Activated T-cell treated with anti-CD3 and anti-CD28 coated beads, Interleukin-2, amount 50 U/mL, for 72 hours (primary cell): Measurements from ENCODE around the gene BAIAP2. TPM values are rescaled to one million over a fixed set of nuclear protein-coding genes. Genes with fewer than 3 reads are reported as not detected.

Experiments
- ATAC-seq, 2 donors: fragments of 150-1000 bp; cut with Tn5 transposase; replicated peaks in 1 of 2; 2 replicates each; pipeline ENCODE4 v1.10.0; 2021; ENCODE audit warnings: moderate library complexity in 2 of 2, mild to moderate bottlenecking in 1 of 2
- DNase-seq, 2 donors: peaks; one replicate each; pipeline ENCODE4 v3.0.0; 2021 to 2022; ENCODE audit warnings: mixed read lengths in 1 of 2
- H3K27ac Mint-ChIP-seq: one replicate; pipeline ENCODE4 v1.8.0; 2022; ENCODE audit warnings: mild to moderate bottlenecking, moderate library complexity, mixed read lengths
- H3K27me3 Mint-ChIP-seq: one replicate; pipeline ENCODE4 v1.8.0; 2022; ENCODE audit warnings: low read depth, mixed read lengths
- H3K36me3 Mint-ChIP-seq, 2 donors: one replicate each; pipeline ENCODE4 v1.8.0; 2022; ENCODE audit warnings: mixed read lengths in 2 of 2, mild to moderate bottlenecking in 1 of 2; ENCODE audit not compliant: insufficient read depth in 2 of 2
- H3K4me1 Mint-ChIP-seq: one replicate; pipeline ENCODE4 v1.8.0; 2022; ENCODE audit warnings: low read depth, mixed read lengths
- H3K4me3 Mint-ChIP-seq, 2 donors: one replicate each; pipeline ENCODE4 v1.8.0; 2022; ENCODE audit warnings: mild to moderate bottlenecking in 2 of 2, mixed read lengths in 2 of 2, moderate library complexity in 2 of 2
- H3K9me3 Mint-ChIP-seq, 2 donors: one replicate each; pipeline ENCODE4 v1.8.0; 2022; ENCODE audit warnings: mixed read lengths in 2 of 2
- total RNA-seq, 2 donors: library from RNA; stranded (reverse); gene quantifications; one replicate each; pipeline ENCODE4 v1.2.3, GENCODE V29; 2022

BAIAP2 gene
- total RNA-seq, 2 donors from 2014 or later = 8.7 TPM

- Mint-ChIP-seq H3K27me3 (no peaks in the 10 kb centered on the region), H3K36me3 (no peaks in the 10 kb centered on the region), H3K4me1 (no peaks in the 10 kb centered on the region), H3K27ac (no peak overlapping the region), H3K4me3 (no peak overlapping the region), H3K9me3 (no peaks in the 10 kb centered on the region)
- ATAC-seq (no peak), DNase-seq (no peak)
Measured at GRCh38 chr17:81059026-81059425, 24.1 kb downstream of the BAIAP2 start.

- Mint-ChIP-seq H3K27me3 (no peaks in the 10 kb centered on the region), H3K9me3 (no peaks in the 10 kb centered on the region), H3K4me1 (no peaks in the 10 kb centered on the region), H3K36me3 (no peaks in the 10 kb centered on the region), H3K27ac (no peak overlapping the region), H3K4me3 (no peak overlapping the region)
- DNase-seq (no peak), ATAC-seq (no peak)
Measured at GRCh38 chr17:81060416-81060815, 25.5 kb downstream of the BAIAP2 start.

DNA sequence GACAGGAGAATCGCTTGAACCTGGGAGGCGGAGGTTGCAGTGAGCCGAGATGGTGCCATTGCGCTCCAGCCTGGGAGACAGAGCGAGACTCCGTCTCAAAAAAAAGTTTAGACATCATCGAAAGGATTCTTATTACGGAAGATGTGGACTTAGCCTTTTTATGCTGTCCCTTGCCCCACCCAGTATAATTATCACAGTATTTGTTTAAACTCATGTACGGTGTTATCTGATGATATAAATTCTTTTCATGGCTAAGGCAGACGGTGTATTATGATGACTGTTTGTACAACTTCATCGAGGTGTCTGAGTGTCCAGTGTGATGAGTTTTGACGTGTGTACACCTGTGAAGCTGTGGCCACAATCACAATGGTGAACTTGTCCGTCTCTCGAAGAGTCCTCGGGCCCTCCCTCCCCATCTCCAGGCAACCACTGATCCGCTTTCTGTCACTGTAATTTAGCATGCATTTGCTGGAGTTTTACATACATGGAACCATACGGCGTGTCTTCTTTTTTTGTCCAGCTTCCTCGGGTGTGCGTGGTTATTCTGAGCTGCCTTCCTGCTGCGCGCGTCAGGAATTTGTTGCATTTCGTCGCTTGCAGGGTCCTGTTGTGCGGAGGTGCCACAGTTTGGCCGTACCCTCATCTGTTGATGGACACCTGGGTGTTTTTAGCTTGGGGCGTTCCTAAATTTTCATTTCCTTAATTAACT, 26.2 kb downstream of the BAIAP2 start:
- ATAC-seq (no peak), DNase-seq (no peak)
- H3K9me3 Mint-ChIP-seq = no peaks in the 10 kb centered on the region
- H3K4me1 Mint-ChIP-seq = no peaks in the 10 kb centered on the region
- no peaks in the 10 kb centered on the region for H3K36me3 Mint-ChIP-seq
- no peak overlapping the region for H3K27ac Mint-ChIP-seq
- no peaks in the 10 kb centered on the region for H3K27me3 Mint-ChIP-seq
- H3K4me3 Mint-ChIP-seq = no peak overlapping the region

GRCh38 chr17:81062014-81062780, 27.2 kb downstream of the BAIAP2 start:
- no peaks in the 10 kb centered on the region for H3K9me3 Mint-ChIP-seq
- no peaks in the 10 kb centered on the region for H3K36me3 Mint-ChIP-seq
- H3K27ac Mint-ChIP-seq = no peak overlapping the region
- no peaks in the 10 kb centered on the region for H3K27me3 Mint-ChIP-seq
- ATAC-seq (no peak), DNase-seq (no peak)
- H3K4me1 Mint-ChIP-seq = no peaks in the 10 kb centered on the region
- no peak overlapping the region for H3K4me3 Mint-ChIP-seq

- ATAC-seq (no peak), DNase-seq (no peak)
- no peak overlapping the region for H3K4me3 Mint-ChIP-seq
- no peaks in the 10 kb centered on the region for H3K36me3 Mint-ChIP-seq
- no peaks in the 10 kb centered on the region for H3K9me3 Mint-ChIP-seq
- H3K27me3 Mint-ChIP-seq = no peaks in the 10 kb centered on the region
- no peak overlapping the region for H3K27ac Mint-ChIP-seq
- no peaks in the 10 kb centered on the region for H3K4me1 Mint-ChIP-seq
Measured at GRCh38 chr17:81063106-81064093, 28.4 kb downstream of the BAIAP2 start.

- no peak overlapping the region for H3K27ac Mint-ChIP-seq
- H3K4me1 Mint-ChIP-seq = no peaks in the 10 kb centered on the region
- no peaks in the 10 kb centered on the region for H3K9me3 Mint-ChIP-seq
- no peak for ATAC-seq
- no peak overlapping the region for H3K4me3 Mint-ChIP-seq
- H3K27me3 Mint-ChIP-seq = no peaks in the 10 kb centered on the region
- no peak for DNase-seq
- no peaks in the 10 kb centered on the region for H3K36me3 Mint-ChIP-seq
Measured at GRCh38 chr17:81064678-81065475, 29.9 kb downstream of the BAIAP2 start.

DNA sequence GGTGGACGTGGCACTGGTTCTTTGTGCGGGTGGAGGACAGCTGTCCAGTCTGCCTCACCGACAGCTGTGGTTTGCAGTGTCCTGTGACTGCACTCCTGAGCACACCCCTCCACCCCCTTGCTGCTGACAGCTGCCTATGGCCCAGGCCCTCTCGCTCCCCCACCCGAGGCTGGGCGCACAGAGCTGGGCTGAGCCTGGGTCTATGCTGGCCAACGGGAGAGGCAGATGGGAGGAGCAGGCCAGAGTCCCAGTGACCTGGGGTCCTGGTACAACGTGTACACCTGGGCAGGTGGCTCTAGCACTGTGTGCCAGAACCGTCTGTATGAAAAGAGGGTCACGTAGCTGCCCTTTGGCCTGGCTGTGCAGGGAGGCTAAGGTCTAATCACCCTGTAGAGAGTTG, 30.5 kb downstream of the BAIAP2 start:
- DNase-seq (no peak), ATAC-seq (no peak)
- Mint-ChIP-seq H3K27ac (no peak overlapping the region), H3K36me3 (no peaks in the 10 kb centered on the region), H3K9me3 (no peaks in the 10 kb centered on the region), H3K27me3 (no peaks in the 10 kb centered on the region), H3K4me3 (no peak overlapping the region), H3K4me1 (no peaks in the 10 kb centered on the region)

DNA sequence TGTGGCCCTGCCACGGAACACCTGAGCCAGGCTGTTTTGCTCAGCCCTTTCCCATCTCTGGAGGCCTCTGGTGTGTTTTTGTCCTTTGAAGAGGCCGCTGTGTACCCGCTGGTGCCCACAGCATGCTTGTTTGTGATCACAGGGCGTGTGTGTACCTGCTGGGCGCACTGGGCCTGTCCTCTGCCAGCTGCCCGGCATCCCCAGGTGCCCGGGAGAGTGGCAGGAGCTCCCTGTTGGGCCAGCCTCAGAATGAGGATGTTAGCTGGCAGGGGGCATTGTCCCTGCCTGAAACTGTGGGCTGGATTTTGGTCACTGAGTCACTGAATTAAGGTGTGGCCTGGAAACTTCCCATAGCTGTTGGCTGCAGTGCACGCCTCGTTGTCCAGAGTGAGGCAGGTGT, 31.1 kb downstream of the BAIAP2 start:
- Mint-ChIP-seq H3K9me3 (no peaks in the 10 kb centered on the region), H3K27ac (no peak overlapping the region), H3K4me3 (no peak overlapping the region), H3K36me3 (no peaks in the 10 kb centered on the region), H3K4me1 (no peaks in the 10 kb centered on the region), H3K27me3 (no peaks in the 10 kb centered on the region)
- DNase-seq = no peak
- no peak for ATAC-seq

DNA sequence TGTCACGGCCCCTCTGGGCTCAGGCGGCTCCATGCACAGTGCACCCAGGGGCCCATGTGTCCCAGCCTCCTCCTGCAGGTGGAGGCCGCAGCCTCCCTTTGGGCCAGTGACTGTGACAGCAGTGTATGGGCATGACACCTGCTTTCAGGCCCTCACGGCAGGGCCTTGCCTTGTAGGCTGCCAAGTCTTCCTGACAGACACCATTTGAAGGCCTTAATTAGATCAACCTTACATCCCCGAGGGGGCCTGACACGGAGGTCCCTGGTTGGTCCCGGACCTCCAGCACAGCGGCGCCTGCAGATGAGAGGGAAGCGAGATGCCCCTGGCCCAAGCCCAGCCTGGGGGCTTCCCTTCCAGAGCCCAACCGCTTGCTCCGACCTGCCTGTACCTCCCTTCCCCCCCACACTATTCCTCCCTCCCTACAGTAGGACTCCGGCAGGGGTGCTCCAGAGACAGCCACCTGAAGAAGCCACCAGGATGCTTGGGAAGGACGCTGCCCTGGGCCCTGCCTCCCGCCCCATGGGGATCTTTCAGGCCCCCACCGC, 31.9 kb downstream of the BAIAP2 start:
- Mint-ChIP-seq H3K4me1 (no peaks in the 10 kb centered on the region), H3K27me3 (no peaks in the 10 kb centered on the region), H3K9me3 (no peaks in the 10 kb centered on the region), H3K27ac (no peak overlapping the region), H3K4me3 (no peak overlapping the region), H3K36me3 (no peaks in the 10 kb centered on the region)
- no peak for ATAC-seq
- DNase-seq = no peak

DNA sequence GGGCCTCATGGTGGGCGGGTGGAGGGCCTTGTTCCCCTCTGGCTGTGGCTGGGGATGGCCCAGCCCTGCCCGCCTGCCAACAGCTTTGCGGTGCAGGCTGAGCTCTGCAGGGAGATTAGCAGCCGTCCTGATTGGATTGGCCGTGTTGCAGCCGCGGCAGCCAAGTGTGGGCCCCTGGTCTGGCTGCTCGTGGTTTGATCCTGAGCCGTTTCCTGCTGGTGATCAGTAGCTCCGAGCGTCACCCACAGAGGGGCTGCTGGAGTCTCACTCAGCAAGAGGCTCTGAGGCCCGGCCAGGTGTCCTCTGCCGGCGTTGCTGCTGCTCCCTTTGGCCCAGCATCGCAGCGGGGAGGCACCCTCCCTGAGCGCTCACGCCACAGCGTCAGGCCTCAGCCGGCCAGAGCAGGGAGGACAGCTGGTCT, 32.5 kb downstream of the BAIAP2 start:
- ATAC-seq = no peak

GRCh38 chr17:81068411-81069134, 33.6 kb downstream of the BAIAP2 start:
- H3K9me3 Mint-ChIP-seq = no peaks in the 10 kb centered on the region
- H3K36me3 Mint-ChIP-seq = no peaks in the 10 kb centered on the region
- no peaks in the 10 kb centered on the region for H3K27me3 Mint-ChIP-seq
- ATAC-seq (no peak), DNase-seq (no peak)
- H3K27ac Mint-ChIP-seq = no peak overlapping the region
- no peak overlapping the region for H3K4me3 Mint-ChIP-seq
- H3K4me1 Mint-ChIP-seq = no peaks in the 10 kb centered on the region

More for the DNA sequence above, 32.5 kb downstream of the BAIAP2 start:
- H3K9me3 Mint-ChIP-seq = no peaks in the 10 kb centered on the region
- H3K36me3 Mint-ChIP-seq = no peaks in the 10 kb centered on the region
- no peaks in the 10 kb centered on the region for H3K27me3 Mint-ChIP-seq
- no peak for DNase-seq
- H3K4me3 Mint-ChIP-seq = no peak overlapping the region
- no peak overlapping the region for H3K27ac Mint-ChIP-seq
- H3K4me1 Mint-ChIP-seq = no peaks in the 10 kb centered on the region
